ENCODE measurements around the gene PRMT1. TPM values are rescaled to one million over a fixed set of nuclear protein-coding genes. Genes with fewer than 3 reads are reported as not detected.

Gene PRMT1
- total and polyA plus RNA-seq, 2 of the 13 experiments (the other 11 are each of a cell fraction or from before 2014, with no cell fraction given), result 324 to 374 TPM

- H3K27me3 ChIP-seq (ENCODE audit: control insufficient read depth in 1 of 2, insufficient read depth in 2 of 2, low read length in 2 of 2), result no peaks in the 10 kb centered on the region
- no peak overlapping the region for H3K27ac ChIP-seq (ENCODE audit: extremely low read length, insufficient read depth, low read length)
- in situ Hi-C loops (cut with HindIII; ENCODE audit: extremely low pct_ligation_motif_present, low pct_unique_long_range_greater_than_20kb) (no loop called here), intact Hi-C loops (cut with micrococcal nuclease; ENCODE audit: unreplicated experiment) (no loop called here)
- H3K9ac ChIP-seq (ENCODE audit: insufficient read depth, low read depth, low read length), result no peak overlapping the region
- ChIA-PET POLR2A (interaction anchor here (1.6 kb wide), 1 partner anchor 186 kb away, joined by 5 read pairs; the partner anchor contains the start of gene RPS11), CTCF (ENCODE audit: low intra/inter-chr PET ratio, low total read pairs) (no interaction called here)
- peak; percentile 41 for TF ChIP-seq RBM22 (optimal IDR thresholded peaks at IDR 0.05; ENCODE audit: low read length)
- no peak for TF ChIP-seq ZNF530 (CRISPR knock-in tag; IDR thresholded peaks at IDR 0.05; ENCODE audit: low read depth)
- TF ChIP-seq RBFOX2 (IDR thresholded peaks at IDR 0.05; ENCODE audit: low read depth, low read length), result peak; percentile 64
- peak; percentile 82 for TF ChIP-seq AGO2 (optimal IDR thresholded peaks at IDR 0.05; ENCODE audit: low read depth, low read length)
- DNase-seq (ENCODE audit: low spot score), result no peak
- peaks cover 42% of the 10 kb centered on the region for H4K20me1 ChIP-seq (ENCODE audit: insufficient read depth, low read length)
- no peak overlapping the region for H3K4me2 ChIP-seq (ENCODE audit: low read depth, low read length)
- H2AFZ ChIP-seq (ENCODE audit: low read length), result no peak overlapping the region
- no TSS peak for BruUV-seq (replicated peaks)
- WGBS (ENCODE audit: low lambda C conversion rate), result over 99% methylated on average over 17 of the region's 19 CpGs
- ATAC-seq, result no peak
- peaks cover 33% of the 10 kb centered on the region for H3K4me1 ChIP-seq (ENCODE audit: insufficient read depth, low read length)
- H3K9me3 ChIP-seq (ENCODE audit: low read length), result no peaks in the 10 kb centered on the region
- H3K4me3 ChIP-seq (replicated peaks in 1 of 3; ENCODE audit: insufficient read depth in 1 of 3, low read depth in 2 of 3, low read length in 3 of 3), result no peak overlapping the region
- peaks cover 21 to 56% of the 10 kb centered on the region in 2 experiments for H3K36me3 ChIP-seq (replicated peaks in 1 of 2; ENCODE audit: control insufficient read depth in 1 of 2, insufficient read depth in 2 of 2, low read length in 2 of 2)
- H3K79me2 ChIP-seq (ENCODE audit: insufficient read depth, low read length), result peaks cover 42% of the 10 kb centered on the region
- no peak for FAIRE-seq
Measured at GRCh38 chr19:49681830-49682229, 4.8 kb downstream of the PRMT1 start.

DNA sequence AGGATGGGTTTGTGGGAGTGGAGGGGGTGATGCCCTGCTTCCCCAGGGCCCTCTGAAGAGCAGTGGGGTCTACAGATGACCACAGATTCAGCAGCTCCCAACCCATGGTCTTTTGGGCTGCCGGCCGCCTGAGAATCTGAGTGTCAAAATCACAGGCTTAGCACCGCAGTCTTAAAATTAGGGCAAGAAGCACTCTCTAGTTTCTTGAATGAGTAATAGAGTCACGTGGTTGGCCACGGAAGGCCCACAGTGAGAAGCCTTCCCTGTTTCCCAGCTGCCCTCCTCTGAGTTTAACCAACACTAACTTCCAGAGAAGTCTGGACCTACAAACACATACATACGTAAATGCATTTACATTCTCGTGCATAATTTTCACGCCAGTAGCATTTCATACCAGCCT is 5.2 kb downstream of the PRMT1 start:
- no TSS peak for BruUV-seq (replicated peaks)
- WGBS (ENCODE audit: low lambda C conversion rate), result over 99% methylated on average over 6 of the region's 8 CpGs
- Histone ChIP-seq H3K4me3 (replicated peaks in 1 of 3; ENCODE audit: insufficient read depth in 1 of 3, low read depth in 2 of 3, low read length in 3 of 3) (no peak overlapping the region), H3K4me2 (ENCODE audit: low read depth, low read length) (no peak overlapping the region), H3K79me2 (ENCODE audit: insufficient read depth, low read length) (peaks cover 40% of the 10 kb centered on the region), H3K27me3 (ENCODE audit: control insufficient read depth in 1 of 2, insufficient read depth in 2 of 2, low read length in 2 of 2) (no peaks in the 10 kb centered on the region), H3K9ac (ENCODE audit: insufficient read depth, low read depth, low read length) (no peak overlapping the region), H3K4me1 (ENCODE audit: insufficient read depth, low read length) (peaks cover 33% of the 10 kb centered on the region), H4K20me1 (ENCODE audit: insufficient read depth, low read length) (peaks cover 42% of the 10 kb centered on the region), H3K9me3 (ENCODE audit: low read length) (no peaks in the 10 kb centered on the region), H3K36me3 (replicated peaks in 1 of 2; ENCODE audit: control insufficient read depth in 1 of 2, insufficient read depth in 2 of 2, low read length in 2 of 2) (peaks cover 21 to 60% of the 10 kb centered on the region in 2 experiments), H2AFZ (ENCODE audit: low read length) (no peak overlapping the region), H3K27ac (ENCODE audit: extremely low read length, insufficient read depth, low read length) (no peak overlapping the region)
- TF ChIP-seq REL (CRISPR knock-in tag; conservative IDR thresholded peaks at IDR 0.05) (no peak), ELF1 (CRISPR knock-in tag; IDR thresholded peaks at IDR 0.05) (no peak), ZNF780A (CRISPR knock-in tag; IDR thresholded peaks at IDR 0.05) (no peak), PAWR (CRISPR knock-in tag; IDR thresholded peaks at IDR 0.05; ENCODE audit: borderline replicate concordance) (no peak)
- in situ Hi-C loops (cut with HindIII; ENCODE audit: extremely low pct_ligation_motif_present, low pct_unique_long_range_greater_than_20kb) (no loop called here), intact Hi-C loops (cut with micrococcal nuclease; ENCODE audit: unreplicated experiment) (no loop called here)
- ChIA-PET POLR2A (no interaction called here), CTCF (ENCODE audit: low intra/inter-chr PET ratio, low total read pairs) (no interaction called here)
- FAIRE-seq (no peak), ATAC-seq (no peak), DNase-seq (ENCODE audit: low spot score) (no peak)

All from HepG2 (cell line).